GM18907 (cell line): ENCODE data around the gene GFM1.

Source experiments
- ATAC-seq: cut with Tn5 transposase; IDR thresholded peaks from one replicate; pipeline ENCODE4 v1.9.1; 2021; ENCODE audit warnings: mild to moderate bottlenecking, moderate library complexity; ENCODE audit not compliant: unreplicated experiment

The GFM1 gene

GRCh38 chr3:158723991-158724390, 79.7 kb downstream of the GFM1 start:
- no peak for ATAC-seq

DNA sequence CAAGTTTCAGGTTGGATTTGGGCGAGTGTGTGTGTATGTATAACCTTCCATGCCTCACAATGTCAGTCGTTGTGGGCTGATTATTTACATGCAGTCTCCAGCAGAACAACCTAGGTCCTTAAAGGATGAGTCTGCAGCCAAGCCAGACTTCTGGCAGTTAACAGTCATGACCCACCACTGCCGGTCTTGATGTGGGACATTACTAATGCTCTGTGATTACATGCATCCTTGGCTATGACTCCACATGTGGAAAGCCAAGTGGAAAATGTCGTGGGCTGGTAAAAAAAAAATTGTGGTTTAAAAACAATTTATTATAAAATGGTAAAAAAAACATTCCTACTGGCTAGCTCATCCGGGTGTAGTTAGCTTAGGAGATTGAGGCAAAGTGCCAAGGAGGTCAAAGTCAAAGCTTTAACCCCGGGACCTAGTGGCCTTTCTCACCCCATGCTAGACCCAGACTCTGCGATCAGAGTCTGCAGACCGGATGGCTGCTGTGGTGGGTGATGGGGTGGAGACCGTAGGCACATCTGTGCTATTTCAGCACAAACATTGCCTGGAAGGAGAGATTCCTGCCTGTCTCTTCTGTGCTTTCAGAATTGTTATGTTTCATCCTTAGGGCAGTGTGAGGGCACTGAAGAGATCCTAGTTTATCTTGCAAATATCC, 81.2 kb downstream of the GFM1 start:
- no peak for ATAC-seq

- peak; percentile 64 for ATAC-seq
Observed at GRCh38 chr3:158727206-158728060, 83.1 kb downstream of the GFM1 start.

DNA sequence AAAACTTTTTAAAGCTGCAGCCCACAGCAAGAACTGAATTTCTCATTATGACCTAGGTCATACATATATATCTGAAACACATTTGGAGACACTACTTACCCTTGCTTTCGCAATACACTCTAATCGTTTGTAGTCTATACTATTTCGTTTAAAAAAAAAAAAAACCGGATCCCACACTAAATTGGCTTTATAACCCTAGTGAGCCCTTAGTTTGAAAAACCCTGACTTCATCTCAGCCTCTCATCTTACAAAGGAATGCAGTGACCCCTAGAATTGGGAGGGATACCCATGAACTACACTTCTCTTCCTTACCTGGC, 83.7 kb downstream of the GFM1 start:
- no peak for ATAC-seq

GRCh38 chr3:158728851-158729250, 84.5 kb downstream of the GFM1 start:
- no peak for ATAC-seq

GRCh38 chr3:158731486-158731885, 87.2 kb downstream of the GFM1 start:
- no peak for ATAC-seq

- ATAC-seq, result peak; percentile 86
Observed at GRCh38 chr3:158731938-158732855, 87.9 kb downstream of the GFM1 start, which contains the start of gene RARRES1. Gene RARRES1 (minus strand): TSS chr3:158732457. CDS start chr3:158732415, 42 bp downstream.

- ATAC-seq, result no peak
Observed at GRCh38 chr3:158732856-158733200, 88.5 kb downstream of the GFM1 start.

GRCh38 chr3:158733656-158734055, 89.3 kb downstream of the GFM1 start:
- no peak for ATAC-seq

DNA sequence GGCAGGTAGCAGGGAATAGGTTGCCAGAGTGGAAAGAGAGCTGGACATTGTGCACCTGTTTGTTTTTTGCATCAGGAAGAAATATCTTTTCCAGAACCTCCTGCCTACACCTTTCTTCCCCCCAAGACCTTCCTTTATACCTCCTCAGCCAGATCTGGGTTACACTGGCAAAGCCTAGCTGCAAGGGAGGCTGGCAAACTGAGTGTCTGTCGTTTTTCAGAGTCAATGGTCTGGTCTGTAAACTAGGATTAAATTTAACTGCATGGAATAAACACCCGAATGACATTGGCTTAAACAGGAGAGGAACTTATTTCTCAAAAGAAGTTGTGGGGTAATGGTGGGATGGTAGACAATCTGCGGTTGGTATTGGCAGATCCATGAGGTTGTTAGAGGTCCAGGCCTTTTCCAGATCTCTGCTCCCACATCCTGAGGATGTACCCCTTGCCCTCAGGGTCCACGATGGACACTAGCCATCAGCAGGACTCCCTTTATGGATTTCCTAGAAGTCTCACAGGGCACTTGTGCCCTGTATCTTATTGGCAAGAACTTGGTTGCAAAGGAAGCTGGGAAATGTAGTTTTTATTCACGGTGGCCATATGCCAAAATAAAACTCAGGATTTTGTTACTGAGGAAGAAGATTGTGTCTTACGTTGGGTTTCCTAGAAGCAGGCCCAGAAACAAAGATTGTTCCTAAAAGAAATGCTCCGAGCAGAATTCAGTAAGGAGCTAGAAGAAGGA, 91.1 kb downstream of the GFM1 start:
- ATAC-seq, result no peak

DNA sequence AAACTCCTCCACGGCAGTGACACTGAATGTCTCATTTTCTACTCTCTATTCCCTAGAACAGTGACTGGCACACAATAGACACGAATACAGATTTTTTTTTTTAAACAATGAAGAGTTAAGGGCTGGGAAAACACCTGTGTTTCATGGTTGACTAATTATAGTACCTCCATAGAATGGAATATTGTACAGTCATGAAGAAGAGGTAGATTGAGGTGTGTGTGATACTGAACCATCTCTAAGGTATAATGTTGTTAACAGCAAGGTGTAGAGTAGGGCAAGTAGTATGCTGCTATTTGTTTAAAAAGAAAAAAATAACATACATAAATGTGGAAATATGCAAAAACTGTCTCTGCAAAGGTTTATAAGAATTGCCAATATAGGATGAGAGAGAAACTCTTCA, 93.1 kb downstream of the GFM1 start:
- no peak for ATAC-seq

DNA sequence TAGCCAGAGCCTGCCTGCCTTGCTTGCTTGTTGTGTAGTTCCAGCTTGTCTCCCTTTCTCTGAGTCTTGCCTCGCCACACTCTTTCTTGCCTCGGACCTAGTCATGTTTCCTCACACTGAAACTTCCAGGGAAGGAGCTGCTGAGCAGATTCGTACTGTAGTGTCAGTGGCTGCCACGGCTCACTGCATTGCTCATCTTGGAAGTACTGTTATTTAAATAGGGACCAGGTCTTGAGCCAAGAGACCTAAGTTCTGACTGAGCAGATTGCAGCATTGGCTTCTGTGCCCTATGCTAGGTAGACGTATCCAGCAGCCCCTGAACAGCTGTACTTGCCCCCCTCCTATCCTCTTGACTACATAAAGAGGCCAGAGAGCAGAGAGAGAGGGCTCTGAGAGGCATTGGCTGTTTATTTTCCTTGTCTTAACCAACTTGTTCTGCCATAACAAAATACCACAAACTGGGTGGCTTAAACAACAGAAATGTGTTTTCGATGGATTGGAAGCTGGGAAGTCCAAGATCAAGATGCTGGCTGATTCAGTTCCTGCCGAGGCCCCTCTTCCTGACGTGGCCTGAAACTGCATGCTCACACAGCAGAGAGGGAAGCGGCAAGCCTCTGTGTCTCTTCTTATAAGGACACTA, 93.8 kb downstream of the GFM1 start:
- ATAC-seq, result no peak

DNA sequence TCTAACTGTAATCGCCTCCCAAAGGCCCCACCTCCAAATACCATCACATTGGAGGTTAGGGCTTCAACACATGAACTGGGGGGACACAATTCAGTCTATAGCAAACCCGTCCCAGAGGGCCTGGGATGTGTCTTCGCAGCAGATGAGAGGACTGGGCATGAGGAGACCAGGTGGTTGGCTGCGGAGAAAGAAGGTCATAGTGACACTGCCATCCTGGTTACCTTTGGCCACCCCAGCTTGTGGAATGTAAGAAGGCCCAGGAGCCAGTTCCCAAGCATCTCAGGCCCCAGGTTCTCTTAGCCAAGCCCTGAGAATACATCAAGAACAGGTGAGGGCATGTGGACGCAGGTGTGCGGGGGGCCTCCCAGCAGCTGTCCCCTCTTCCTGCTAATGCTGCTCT, 94.3 kb downstream of the GFM1 start:
- ATAC-seq, result no peak

DNA sequence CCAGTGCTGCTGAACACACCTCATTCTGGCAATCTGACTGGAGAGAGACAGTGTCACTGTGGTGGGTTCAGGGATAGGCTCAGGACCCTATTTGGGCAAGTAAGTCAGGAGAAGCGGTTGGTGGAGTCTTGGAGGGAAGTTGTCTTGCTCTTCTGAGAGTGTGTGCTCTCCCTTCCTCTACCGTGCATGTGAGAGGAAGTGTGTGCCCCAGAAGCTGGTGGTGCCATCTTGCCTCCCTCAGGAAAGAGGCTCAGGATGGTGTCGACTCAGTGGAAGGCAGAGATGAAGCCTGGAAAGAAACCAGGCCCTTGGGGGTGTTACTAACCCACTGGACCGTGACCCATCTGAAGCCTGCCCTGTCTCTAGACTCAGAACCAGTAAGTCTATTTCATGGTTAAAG, 94.8 kb downstream of the GFM1 start:
- no peak for ATAC-seq

DNA sequence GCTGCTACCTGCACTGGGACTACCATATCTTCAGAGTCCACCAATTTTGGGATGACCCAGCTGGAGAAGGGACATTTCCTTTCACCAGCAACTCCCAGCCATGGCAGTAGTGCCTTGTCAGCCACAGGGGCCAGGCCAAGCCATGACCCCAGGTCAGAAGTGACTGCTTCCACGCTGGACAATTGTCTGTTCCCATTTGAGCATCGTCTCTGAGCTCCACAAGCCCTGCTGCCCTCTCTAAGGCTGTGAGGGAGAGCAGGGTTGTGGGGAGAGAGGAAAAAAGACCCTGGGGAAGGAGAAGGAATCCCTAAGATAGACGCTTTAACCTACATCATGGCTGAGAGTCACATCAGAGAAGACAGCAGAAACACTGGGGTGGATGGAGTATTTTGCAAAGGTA, 95.3 kb downstream of the GFM1 start:
- no peak for ATAC-seq
